ENCODE data around the gene ACO2. TPM values are rescaled to one million over a fixed set of nuclear protein-coding genes. Genes with fewer than 3 reads are reported as not detected.

Gene ACO2
- total RNA-seq, 2 donors from 2014 or later = 100 to 177 TPM

GRCh38 chr22:41523464-41524221 is 54.7 kb downstream of the ACO2 start:
- DNase-seq (ENCODE audit: low spot score) = no peak
- TF ChIP-seq POLR2A (IDR thresholded peaks at IDR 0.05) (no peak), CTCF (IDR thresholded peaks at IDR 0.05) (no peak), POLR2AphosphoS5 (IDR thresholded peaks at IDR 0.05) (no peak)
- H3K27me3 ChIP-seq (replicated peaks; ENCODE audit: insufficient read depth) = no peaks in the 10 kb centered on the region
- WGBS = 78% methylated on average over 21 of the region's 21 CpGs
- H3K27ac ChIP-seq = peak overlapping the region; percentile 70
- intact Hi-C loops (cut with DNase I) = loop anchor here (10.0 kb wide), 1 partner anchor 219 kb away; the partner anchor contains the start of gene ZC3H7B
- no peak overlapping the region for H3K4me3 ChIP-seq
- no peaks in the 10 kb centered on the region for H3K9me3 ChIP-seq
- peaks cover 0 to 20% of the 10 kb centered on the region in 2 donors for H3K36me3 ChIP-seq
- peaks cover 5% of the 10 kb centered on the region for H3K4me1 ChIP-seq (replicated peaks)

GRCh38 chr22:41524251-41524661 is 55.3 kb downstream of the ACO2 start:
- Histone ChIP-seq H3K4me1 (replicated peaks) (peaks cover 5% of the 10 kb centered on the region), H3K36me3 (peaks cover 0 to 20% of the 10 kb centered on the region in 2 donors), H3K4me3 (no peak overlapping the region), H3K27me3 (replicated peaks; ENCODE audit: insufficient read depth) (no peaks in the 10 kb centered on the region), H3K9me3 (no peaks in the 10 kb centered on the region), H3K27ac (peak overlapping the region; percentile 70)
- DNase-seq (ENCODE audit: low spot score) = peak; percentile 68
- intact Hi-C loops (cut with DNase I) = loop anchor here (10.0 kb wide), 1 partner anchor 219 kb away; the partner anchor contains the start of gene ZC3H7B
- WGBS = 47% methylated on average over 13 of the region's 13 CpGs
- TF ChIP-seq POLR2A (IDR thresholded peaks at IDR 0.05) (no peak), POLR2AphosphoS5 (IDR thresholded peaks at IDR 0.05) (peak; percentile 57)

- Histone ChIP-seq H3K27ac (peak overlapping the region; percentile 70), H3K4me3 (no peak overlapping the region), H3K36me3 (peaks cover 0 to 16% of the 10 kb centered on the region in 2 donors), H3K27me3 (replicated peaks; ENCODE audit: insufficient read depth) (no peaks in the 10 kb centered on the region), H3K9me3 (no peaks in the 10 kb centered on the region), H3K4me1 (replicated peaks) (peaks cover 5% of the 10 kb centered on the region)
- intact Hi-C loops (cut with DNase I) = loop anchor here (10.0 kb wide), 1 partner anchor 220 kb away; the partner anchor contains the start of gene ZC3H7B
- TF ChIP-seq POLR2A (IDR thresholded peaks at IDR 0.05) = no peak
- no peak for TF ChIP-seq POLR2AphosphoS5 (IDR thresholded peaks at IDR 0.05)
- TF ChIP-seq CTCF (IDR thresholded peaks at IDR 0.05) = no peak
- DNase-seq (ENCODE audit: low spot score) = no peak
- 73% methylated on average over 16 of the region's 17 CpGs for WGBS
Observed at GRCh38 chr22:41524809-41525449, 56.0 kb downstream of the ACO2 start.

- 72% methylated on average over 13 of the region's 13 CpGs for WGBS
- no peak for DNase-seq (ENCODE audit: low spot score)
- H3K27ac ChIP-seq = peak overlapping the region; percentile 70
- TF ChIP-seq POLR2A (IDR thresholded peaks at IDR 0.05) = no peak
- no peak for TF ChIP-seq POLR2AphosphoS5 (IDR thresholded peaks at IDR 0.05)
- TF ChIP-seq CTCF (IDR thresholded peaks at IDR 0.05) = no peak
- intact Hi-C loops (cut with DNase I) = loop anchor here (10.0 kb wide), 1 partner anchor 221 kb away; the partner anchor contains the start of gene ZC3H7B
- H3K4me3 ChIP-seq = no peak overlapping the region
- H3K36me3 ChIP-seq = peaks cover 0 to 11% of the 10 kb centered on the region in 2 donors
- H3K27me3 ChIP-seq (replicated peaks; ENCODE audit: insufficient read depth) = no peaks in the 10 kb centered on the region
- H3K4me1 ChIP-seq (replicated peaks) = peaks cover 5% of the 10 kb centered on the region
- H3K9me3 ChIP-seq = no peaks in the 10 kb centered on the region
Observed at GRCh38 chr22:41525450-41526225, 56.7 kb downstream of the ACO2 start.

All from prostate gland (tissue), 2 donors.